ENCODE results near the gene ITPRIP. TPM values are rescaled to one million over a fixed set of nuclear protein-coding genes. Genes with fewer than 3 reads are reported as not detected.

ITPRIP gene
- total and polyA plus RNA-seq, 4 donors = 4.3 to 51.4 (median 18.9) TPM

- Histone ChIP-seq H3K27ac (ENCODE audit: low read depth in 1 of 2, low read length in 2 of 2) (peak overlapping the region in 1 of 2 donors; percentile 13), H3K4me1 (ENCODE audit: control insufficient read depth in 1 of 2, insufficient read depth in 2 of 2, low read length in 2 of 2) (peaks cover 0 to 2% of the 10 kb centered on the region in 2 donors), H3K27me3 (ENCODE audit: control insufficient read depth in 1 of 2, insufficient read depth in 2 of 2, low read length in 1 of 2) (no peaks in the 10 kb centered on the region), H3K36me3 (ENCODE audit: control insufficient read depth in 1 of 2, insufficient read depth in 2 of 2, low read length in 1 of 2) (no peaks in the 10 kb centered on the region), H3K9me3 (ENCODE audit: control insufficient read depth, low read length) (no peaks in the 10 kb centered on the region), H3K4me3 (ENCODE audit: low read length in 2 of 2) (peak overlapping the region; percentile 62 to 77)
- intact Hi-C loops (cut with DNase I) = loop anchor here in 1 of 2 donors (5.0 kb wide), 1 partner anchor 420 kb away; the partner anchor contains the start of gene STN1
- ATAC-seq (ENCODE audit: low FRiP score) = no peak
- WGBS, 2 donors = 0 to 2% methylated on average over 12 of the region's 12 CpGs
- no peak for DNase-seq
These were observed 1.3 kb downstream of the ITPRIP start for GRCh38 chr10:104336821-104337467.

DNA sequence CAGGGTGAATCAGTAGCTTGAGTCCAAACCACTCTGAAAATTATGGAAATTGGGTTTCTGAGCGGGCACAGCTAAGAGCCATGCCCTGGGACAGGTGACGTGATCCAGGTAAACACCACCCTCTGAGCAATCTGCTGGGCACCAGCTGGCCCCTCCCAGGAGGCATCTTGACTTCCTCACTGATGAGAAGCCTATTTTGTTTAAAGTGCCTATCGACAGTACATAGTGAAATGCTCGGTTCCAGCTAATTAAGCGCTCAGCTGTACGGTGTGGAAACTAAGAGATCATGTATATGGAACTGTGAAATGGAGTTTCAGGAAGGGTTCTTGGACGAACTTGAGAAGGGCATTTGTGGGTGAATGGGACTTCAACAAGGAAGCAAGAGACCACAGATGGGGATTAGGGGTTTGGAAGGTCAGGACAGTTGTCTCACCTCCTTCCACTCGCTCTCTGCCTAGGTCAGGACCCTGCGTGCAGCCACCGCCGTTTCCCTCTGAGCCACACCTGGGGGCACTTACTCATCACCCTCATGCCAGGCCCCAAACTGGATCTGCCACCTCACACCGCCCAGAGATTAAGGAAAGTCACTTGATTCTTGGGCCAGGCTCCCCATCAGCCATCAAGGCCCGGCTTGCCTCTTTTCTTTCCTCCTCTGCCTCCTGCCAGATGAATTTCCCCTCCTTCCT, 3.2 kb downstream of the ITPRIP start:
- no peak for ATAC-seq (ENCODE audit: low FRiP score)
- H3K27me3 ChIP-seq (ENCODE audit: control insufficient read depth in 1 of 2, insufficient read depth in 2 of 2, low read length in 1 of 2) = no peaks in the 10 kb centered on the region
- intact Hi-C loops (cut with DNase I) = loop anchor here in 1 of 2 donors (5.0 kb wide), 1 partner anchor 418 kb away; the partner anchor contains the start of gene STN1
- no peaks in the 10 kb centered on the region for H3K9me3 ChIP-seq (ENCODE audit: control insufficient read depth, low read length)
- DNase-seq = no peak
- no peak overlapping the region for H3K27ac ChIP-seq (ENCODE audit: low read depth in 1 of 2, low read length in 2 of 2)
- H3K4me3 ChIP-seq (ENCODE audit: low read length in 2 of 2) = no peak overlapping the region
- peaks cover 0 to 2% of the 10 kb centered on the region in 2 donors for H3K4me1 ChIP-seq (ENCODE audit: control insufficient read depth in 1 of 2, insufficient read depth in 2 of 2, low read length in 2 of 2)
- no peaks in the 10 kb centered on the region for H3K36me3 ChIP-seq (ENCODE audit: control insufficient read depth in 1 of 2, insufficient read depth in 2 of 2, low read length in 1 of 2)
- WGBS, 2 donors = 88 to 91% methylated on average over 13 of the region's 13 CpGs

DNA sequence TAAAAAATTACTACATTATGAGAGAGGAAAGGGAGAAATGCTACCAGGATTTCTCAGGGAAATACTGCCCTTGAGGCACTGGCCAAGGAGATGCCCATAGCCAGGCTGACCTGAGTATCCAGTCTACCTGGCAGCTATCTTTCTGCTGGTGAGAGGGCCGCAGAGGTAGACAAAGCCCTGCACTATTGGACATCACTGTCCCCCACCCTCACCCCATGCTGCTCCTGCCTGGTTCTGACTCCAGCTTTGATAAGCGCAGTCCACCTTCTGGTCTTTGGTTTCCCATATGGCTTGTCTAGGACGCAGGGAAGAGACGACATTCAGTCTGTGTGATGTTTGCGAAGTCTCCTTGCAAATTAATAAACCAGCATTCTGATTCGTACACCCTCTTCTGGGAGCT, 3.7 kb downstream of the ITPRIP start:
- DNase-seq (no peak), ATAC-seq (ENCODE audit: low FRiP score) (no peak)
- WGBS, 2 donors = 92 to 94% methylated on average over 6 of the region's 6 CpGs
- intact Hi-C loops (cut with DNase I) = no loop called here
- Histone ChIP-seq H3K9me3 (ENCODE audit: control insufficient read depth, low read length) (no peaks in the 10 kb centered on the region), H3K36me3 (ENCODE audit: control insufficient read depth in 1 of 2, insufficient read depth in 2 of 2, low read length in 1 of 2) (no peaks in the 10 kb centered on the region), H3K4me1 (ENCODE audit: control insufficient read depth in 1 of 2, insufficient read depth in 2 of 2, low read length in 2 of 2) (peaks cover 0 to 2% of the 10 kb centered on the region in 2 donors), H3K4me3 (ENCODE audit: low read length in 2 of 2) (no peak overlapping the region), H3K27ac (ENCODE audit: low read depth in 1 of 2, low read length in 2 of 2) (no peak overlapping the region), H3K27me3 (ENCODE audit: control insufficient read depth in 1 of 2, insufficient read depth in 2 of 2, low read length in 1 of 2) (no peaks in the 10 kb centered on the region)

- Histone ChIP-seq H3K27ac (ENCODE audit: low read depth in 1 of 2, low read length in 2 of 2) (no peak overlapping the region), H3K4me1 (ENCODE audit: control insufficient read depth in 1 of 2, insufficient read depth in 2 of 2, low read length in 2 of 2) (peaks cover 0 to 2% of the 10 kb centered on the region in 2 donors), H3K9me3 (ENCODE audit: control insufficient read depth, low read length) (no peaks in the 10 kb centered on the region), H3K4me3 (ENCODE audit: low read length in 2 of 2) (no peak overlapping the region), H3K27me3 (ENCODE audit: control insufficient read depth in 1 of 2, insufficient read depth in 2 of 2, low read length in 1 of 2) (no peaks in the 10 kb centered on the region), H3K36me3 (ENCODE audit: control insufficient read depth in 1 of 2, insufficient read depth in 2 of 2, low read length in 1 of 2) (no peaks in the 10 kb centered on the region)
- WGBS, 2 donors = 70% methylated on average over 15 of the region's 15 CpGs
- DNase-seq = no peak
- intact Hi-C loops (cut with DNase I) = no loop called here
- no peak for ATAC-seq (ENCODE audit: low FRiP score)
These were observed 4.4 kb downstream of the ITPRIP start for GRCh38 chr10:104333728-104334373.

GRCh38 chr10:104333032-104333727, 5.1 kb downstream of the ITPRIP start:
- DNase-seq (no peak), ATAC-seq (ENCODE audit: low FRiP score) (no peak)
- H3K27me3 ChIP-seq (ENCODE audit: control insufficient read depth in 1 of 2, insufficient read depth in 2 of 2, low read length in 1 of 2) = no peaks in the 10 kb centered on the region
- H3K27ac ChIP-seq (ENCODE audit: low read depth in 1 of 2, low read length in 2 of 2) = no peak overlapping the region
- no peaks in the 10 kb centered on the region for H3K36me3 ChIP-seq (ENCODE audit: control insufficient read depth in 1 of 2, insufficient read depth in 2 of 2, low read length in 1 of 2)
- H3K4me1 ChIP-seq (ENCODE audit: control insufficient read depth in 1 of 2, insufficient read depth in 2 of 2, low read length in 2 of 2) = peaks cover 0 to 2% of the 10 kb centered on the region in 2 donors
- WGBS, 2 donors = 82 to 84% methylated on average over 13 of the region's 13 CpGs
- intact Hi-C loops (cut with DNase I) = no loop called here
- no peaks in the 10 kb centered on the region for H3K9me3 ChIP-seq (ENCODE audit: control insufficient read depth, low read length)
- H3K4me3 ChIP-seq (ENCODE audit: low read length in 2 of 2) = no peak overlapping the region

DNA sequence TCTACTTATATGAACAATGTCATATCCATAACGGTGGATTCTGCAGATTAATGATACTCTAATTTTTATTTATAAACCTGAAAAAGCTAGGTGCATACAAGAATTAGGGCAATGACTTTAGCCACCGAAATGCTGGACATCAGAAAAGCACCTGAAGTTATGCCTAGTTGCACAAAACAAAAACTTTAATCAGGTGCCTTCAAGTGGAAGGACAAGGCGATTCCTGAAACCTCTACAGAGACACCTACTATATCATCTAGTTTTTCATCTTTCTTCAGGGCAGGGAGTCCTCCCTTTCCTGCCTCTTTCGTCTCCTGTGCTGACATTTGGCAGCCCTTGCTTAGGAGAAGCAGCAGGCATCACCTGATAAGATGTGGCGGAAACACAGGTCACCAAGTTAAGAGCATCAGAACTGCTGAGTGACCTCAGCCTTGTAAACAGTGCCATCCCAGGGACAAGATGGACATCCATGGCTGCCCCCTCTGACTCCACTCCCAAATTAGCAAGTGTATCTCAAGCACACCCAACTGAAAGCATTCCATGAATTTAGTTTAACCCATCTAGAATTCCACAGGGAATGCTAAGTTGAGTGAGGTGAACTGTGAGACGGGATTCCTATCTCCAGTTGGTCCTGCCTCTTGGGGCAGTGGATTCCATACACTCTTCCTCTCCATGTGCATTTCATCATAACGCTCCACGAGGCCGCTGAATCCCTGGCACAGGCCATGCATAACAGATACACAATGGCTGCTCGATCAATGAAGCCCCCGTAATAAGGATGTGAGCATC, 5.8 kb downstream of the ITPRIP start:
- Histone ChIP-seq H3K9me3 (ENCODE audit: control insufficient read depth, low read length) (no peaks in the 10 kb centered on the region), H3K27me3 (ENCODE audit: control insufficient read depth in 1 of 2, insufficient read depth in 2 of 2, low read length in 1 of 2) (no peaks in the 10 kb centered on the region), H3K27ac (ENCODE audit: low read depth in 1 of 2, low read length in 2 of 2) (peak overlapping the region in 1 of 2 donors; percentile 12), H3K4me1 (ENCODE audit: control insufficient read depth in 1 of 2, insufficient read depth in 2 of 2, low read length in 2 of 2) (peaks cover 2 to 6% of the 10 kb centered on the region in 2 donors), H3K36me3 (ENCODE audit: control insufficient read depth in 1 of 2, insufficient read depth in 2 of 2, low read length in 1 of 2) (no peaks in the 10 kb centered on the region), H3K4me3 (ENCODE audit: low read length in 2 of 2) (no peak overlapping the region)
- intact Hi-C loops (cut with DNase I) = no loop called here
- DNase-seq = no peak
- 81 to 84% methylated on average over 11 of the region's 11 CpGs for WGBS, 2 donors
- no peak for ATAC-seq (ENCODE audit: low FRiP score)

DNA sequence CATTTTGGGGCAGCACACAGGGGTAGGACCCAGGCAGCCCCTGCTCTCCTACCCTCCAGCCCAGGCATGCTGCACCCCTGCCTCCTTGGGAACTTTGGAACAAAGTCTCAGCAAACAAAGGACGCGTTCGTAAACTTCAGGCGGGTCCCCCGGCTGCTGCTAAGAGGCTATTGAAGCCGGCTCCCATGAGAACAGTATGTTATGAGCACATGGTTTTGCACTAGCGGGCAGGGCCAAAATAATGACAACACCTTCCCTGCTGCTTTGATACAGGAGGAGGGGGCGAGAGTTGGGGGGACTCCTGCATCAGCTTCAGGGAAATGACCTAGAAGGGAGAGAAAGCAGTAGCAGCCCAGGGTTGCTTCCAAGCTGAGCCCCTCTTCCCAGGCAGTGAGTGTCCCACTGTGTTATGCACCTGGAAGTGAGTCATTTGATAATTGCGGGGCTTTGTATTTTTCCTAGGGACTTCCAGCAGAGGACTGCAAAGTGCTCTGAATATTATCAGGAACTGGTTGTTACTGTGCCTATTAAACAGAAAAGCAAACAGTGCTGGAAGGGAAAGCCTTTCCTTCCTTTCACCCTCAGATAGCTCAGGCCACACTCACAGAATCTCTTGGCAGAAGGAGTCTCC, 6.9 kb downstream of the ITPRIP start:
- intact Hi-C loops (cut with DNase I) = no loop called here

More for the DNA sequence above, 6.9 kb downstream of the ITPRIP start:
- H3K9me3 ChIP-seq (ENCODE audit: control insufficient read depth, low read length) = no peaks in the 10 kb centered on the region
- 2 to 3% methylated on average over 9 of the region's 9 CpGs for whole genome bisulfite sequencing, 2 donors
- ATAC-seq (ENCODE audit: low FRiP score) (no peak), DNase-seq (no peak)
- H3K27me3 ChIP-seq (ENCODE audit: control insufficient read depth in 1 of 2, insufficient read depth in 2 of 2, low read length in 1 of 2) = no peaks in the 10 kb centered on the region
- H3K27ac ChIP-seq (ENCODE audit: low read depth in 1 of 2, low read length in 2 of 2) = peak overlapping the region; percentile 9 to 65
- H3K4me3 ChIP-seq (ENCODE audit: low read length in 2 of 2) = no peak overlapping the region
- peaks cover 2 to 6% of the 10 kb centered on the region in 2 donors for H3K4me1 ChIP-seq (ENCODE audit: control insufficient read depth in 1 of 2, insufficient read depth in 2 of 2, low read length in 2 of 2)
- H3K36me3 ChIP-seq (ENCODE audit: control insufficient read depth in 1 of 2, insufficient read depth in 2 of 2, low read length in 1 of 2) = no peaks in the 10 kb centered on the region
